ENCODE measurements around the gene ART1. TPM values are rescaled to one million over a fixed set of nuclear protein-coding genes. Genes with fewer than 3 reads are reported as not detected.

Gene ART1
- total and polyA plus RNA-seq, 2 donors (not counting 3 experiments of a cell fraction or from before 2014, with no cell fraction given): not detected

DNA sequence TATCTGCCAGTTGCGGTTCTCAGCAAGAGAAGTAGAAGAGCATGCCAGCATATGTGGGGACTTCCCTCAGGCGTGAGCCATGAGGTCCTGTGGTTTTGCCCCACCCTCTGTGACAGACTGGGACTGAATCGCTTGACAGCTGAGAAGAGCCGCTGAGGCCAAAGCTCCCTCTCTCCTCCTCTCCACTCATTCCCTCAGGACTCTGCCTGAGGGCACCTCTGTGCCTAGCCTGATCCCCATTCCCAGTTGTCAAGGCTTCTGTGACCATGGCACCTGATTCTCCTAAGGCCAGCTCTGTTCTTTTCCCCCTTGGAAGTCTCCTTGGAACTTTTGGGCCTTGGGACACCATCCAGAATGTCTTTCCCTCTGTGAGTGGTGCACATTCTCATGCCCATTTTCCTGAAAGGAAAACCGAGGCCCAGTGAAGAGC is 30.2 kb upstream of the ART1 start:
- H3K9ac ChIP-seq (replicated peaks; ENCODE audit: extremely low read depth, insufficient read depth, low read length): no peak overlapping the region
- no peaks in the 10 kb centered on the region for H3K27me3 ChIP-seq (ENCODE audit: control insufficient read depth in 2 of 2, insufficient read depth in 2 of 2, low read length in 2 of 2)
- ChIA-PET CTCF (no interaction called here), POLR2A (no interaction called here)
- H3K9me1 ChIP-seq (replicated peaks; ENCODE audit: control insufficient read depth, extremely low read depth, insufficient read depth, low read length): no peaks in the 10 kb centered on the region
- no peaks in the 10 kb centered on the region for H4K20me1 ChIP-seq (replicated peaks; ENCODE audit: control insufficient read depth, extremely low read depth, insufficient read depth, low read length)
- no peak overlapping the region for H3K4me3 ChIP-seq (replicated peaks in 1 of 3; ENCODE audit: insufficient read depth in 1 of 3, low read depth in 1 of 3, low read length in 3 of 3)
- TF ChIP-seq, protein P1, sequence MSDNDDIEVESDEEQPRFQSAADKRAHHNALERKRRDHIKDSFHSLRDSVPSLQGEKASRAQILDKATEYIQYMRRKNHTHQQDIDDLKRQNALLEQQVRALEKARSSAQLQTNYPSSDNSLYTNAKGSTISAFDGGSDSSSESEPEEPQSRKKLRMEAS (IDR thresholded peaks at IDR 0.05; ENCODE audit: insufficient read depth, insufficient read length): no peak
- no peak for TF ChIP-seq JUN (IDR thresholded peaks at IDR 0.05; ENCODE audit: borderline replicate concordance, insufficient read depth, insufficient read length, low read depth)
- TF ChIP-seq MYC (IDR thresholded peaks at IDR 0.05; ENCODE audit: low read depth, low read length): no peak
- TF ChIP-seq EZH2 (IDR thresholded peaks at IDR 0.05; ENCODE audit: borderline replicate concordance, low read depth, low read length, severe bottlenecking): no peak
- no peak for TF ChIP-seq POLR2AphosphoS5 (IDR thresholded peaks at IDR 0.05; ENCODE audit: insufficient read depth, low read depth, low read length)
- no peak for TF ChIP-seq GATA2 (IDR thresholded peaks at IDR 0.05; ENCODE audit: insufficient read depth, insufficient read length, low read depth, low read length)
- no peak for TF ChIP-seq FOS (IDR thresholded peaks at IDR 0.05; ENCODE audit: borderline replicate concordance, insufficient read depth, low read length)
- no peak for TF ChIP-seq POLR2A (IDR thresholded peaks at IDR 0.05; ENCODE audit: low read depth, low read length)
- TF ChIP-seq, protein P2, sequence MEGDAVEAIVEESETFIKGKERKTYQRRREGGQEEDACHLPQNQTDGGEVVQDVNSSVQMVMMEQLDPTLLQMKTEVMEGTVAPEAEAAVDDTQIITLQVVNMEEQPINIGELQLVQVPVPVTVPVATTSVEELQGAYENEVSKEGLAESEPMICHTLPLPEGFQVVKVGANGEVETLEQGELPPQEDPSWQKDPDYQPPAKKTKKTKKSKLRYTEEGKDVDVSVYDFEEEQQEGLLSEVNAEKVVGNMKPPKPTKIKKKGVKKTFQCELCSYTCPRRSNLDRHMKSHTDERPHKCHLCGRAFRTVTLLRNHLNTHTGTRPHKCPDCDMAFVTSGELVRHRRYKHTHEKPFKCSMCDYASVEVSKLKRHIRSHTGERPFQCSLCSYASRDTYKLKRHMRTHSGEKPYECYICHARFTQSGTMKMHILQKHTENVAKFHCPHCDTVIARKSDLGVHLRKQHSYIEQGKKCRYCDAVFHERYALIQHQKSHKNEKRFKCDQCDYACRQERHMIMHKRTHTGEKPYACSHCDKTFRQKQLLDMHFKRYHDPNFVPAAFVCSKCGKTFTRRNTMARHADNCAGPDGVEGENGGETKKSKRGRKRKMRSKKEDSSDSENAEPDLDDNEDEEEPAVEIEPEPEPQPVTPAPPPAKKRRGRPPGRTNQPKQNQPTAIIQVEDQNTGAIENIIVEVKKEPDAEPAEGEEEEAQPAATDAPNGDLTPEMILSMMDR (IDR thresholded peaks at IDR 0.05; ENCODE audit: extremely low read depth in 1 of 2, insufficient read depth in 1 of 2, low read depth in 1 of 2, low read length in 2 of 2): no peak
- H2AFZ ChIP-seq (ENCODE audit: low read depth, low read length): no peak overlapping the region
- H3K27ac ChIP-seq (ENCODE audit: insufficient read depth, low read depth, low read length): no peak overlapping the region
- BruUV-seq (replicated peaks): no TSS peak
- H3K36me3 ChIP-seq (ENCODE audit: control insufficient read depth in 2 of 2, extremely low read depth in 1 of 2, insufficient read depth in 2 of 2, low read length in 2 of 2): no peaks in the 10 kb centered on the region
- DNase-seq (ENCODE audit: low read depth, low spot score) (no peak), FAIRE-seq (no peak)
- no peaks in the 10 kb centered on the region for H3K79me2 ChIP-seq (ENCODE audit: control insufficient read depth, insufficient read depth, low read length)
- intact Hi-C loops (cut with micrococcal nuclease) (no loop called here), dilution Hi-C loops (cut with MboI; ENCODE audit: extremely low pct_ligation_motif_present, low sequenced_read_pairs) (no loop called here)
- no peaks in the 10 kb centered on the region for H3K4me1 ChIP-seq (ENCODE audit: control insufficient read depth, extremely low read depth, insufficient read depth, low read length)
- H3K4me2 ChIP-seq (ENCODE audit: insufficient read depth, low read length): no peak overlapping the region
- no peaks in the 10 kb centered on the region for H3K9me3 ChIP-seq (replicated peaks; ENCODE audit: control insufficient read depth, insufficient read depth, low read length)

Measured in endothelial cell of umbilical vein (primary cell).